ENCODE data around the gene ZNF418.
"Not testable (repeated sequence)": the region's sequence is repeated elsewhere in the genome, so short reads cannot be mapped to it uniquely, and the experiment has no call there.

GRCh38 chr19:57873883-57874799 lies 61.1 kb downstream of the ZNF418 start:
- TF ChIP-seq, protein P1, sequence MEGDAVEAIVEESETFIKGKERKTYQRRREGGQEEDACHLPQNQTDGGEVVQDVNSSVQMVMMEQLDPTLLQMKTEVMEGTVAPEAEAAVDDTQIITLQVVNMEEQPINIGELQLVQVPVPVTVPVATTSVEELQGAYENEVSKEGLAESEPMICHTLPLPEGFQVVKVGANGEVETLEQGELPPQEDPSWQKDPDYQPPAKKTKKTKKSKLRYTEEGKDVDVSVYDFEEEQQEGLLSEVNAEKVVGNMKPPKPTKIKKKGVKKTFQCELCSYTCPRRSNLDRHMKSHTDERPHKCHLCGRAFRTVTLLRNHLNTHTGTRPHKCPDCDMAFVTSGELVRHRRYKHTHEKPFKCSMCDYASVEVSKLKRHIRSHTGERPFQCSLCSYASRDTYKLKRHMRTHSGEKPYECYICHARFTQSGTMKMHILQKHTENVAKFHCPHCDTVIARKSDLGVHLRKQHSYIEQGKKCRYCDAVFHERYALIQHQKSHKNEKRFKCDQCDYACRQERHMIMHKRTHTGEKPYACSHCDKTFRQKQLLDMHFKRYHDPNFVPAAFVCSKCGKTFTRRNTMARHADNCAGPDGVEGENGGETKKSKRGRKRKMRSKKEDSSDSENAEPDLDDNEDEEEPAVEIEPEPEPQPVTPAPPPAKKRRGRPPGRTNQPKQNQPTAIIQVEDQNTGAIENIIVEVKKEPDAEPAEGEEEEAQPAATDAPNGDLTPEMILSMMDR (IDR thresholded peaks at IDR 0.05) = not testable (repeated sequence)
- not testable (repeated sequence) for TF ChIP-seq POLR2A (IDR thresholded peaks at IDR 0.05)

Data from body of pancreas (tissue), 4 donors.